ENCODE data around the gene PRR30.

- TF ChIP-seq CTCF (IDR thresholded peaks at IDR 0.05) (no peak), POLR2A (IDR thresholded peaks at IDR 0.05) (no peak)
These were observed 2.5 kb downstream of the PRR30 start for GRCh38 chr2:27136751-27137150.

Measured in Peyer's patch (tissue), 4 donors.